Head of caudate nucleus (tissue), 42 donors: Measurements from ENCODE around the gene NISCH.

Source experiments
- DNase-seq, 42 donors: peaks; one replicate each; pipeline versions ENCODE4 v3.0.0 to v3.0.0-alpha.2; 2020 to 2021; ENCODE audit warnings: mixed read lengths in 7 of 42
- intact Hi-C: fragments of 100-400 bp; cut with DNase I; formaldehyde crosslinking; loops from one replicate; pipeline ENCODE4 v1.15.0; 2022

NISCH gene

GRCh38 chr3:52539010-52539653 lies 83.7 kb downstream of the NISCH start:
- peak in 2 of 42 donors; percentile 6 for DNase-seq

GRCh38 chr3:52541050-52541449 lies 85.6 kb downstream of the NISCH start:
- no peak for DNase-seq
- intact Hi-C loops: no loop called here

More at GRCh38 chr3:52539010-52539653, 83.7 kb downstream of the NISCH start:
- intact Hi-C loops: loop anchor here (5.0 kb wide), 2 partner anchors 58 to 82 kb away; partner anchors contain the start of gene NISCH
